Measurements from ENCODE around the gene RAB3B. TPM values are rescaled to one million over a fixed set of nuclear protein-coding genes. Genes with fewer than 3 reads are reported as not detected.

RAB3B gene
- total and polyA plus RNA-seq, 9 of the 15 experiments (the other 6 are each of a cell fraction or from before 2014, with no cell fraction given): 0.07 to 0.47 (median 0.27) TPM

DNA sequence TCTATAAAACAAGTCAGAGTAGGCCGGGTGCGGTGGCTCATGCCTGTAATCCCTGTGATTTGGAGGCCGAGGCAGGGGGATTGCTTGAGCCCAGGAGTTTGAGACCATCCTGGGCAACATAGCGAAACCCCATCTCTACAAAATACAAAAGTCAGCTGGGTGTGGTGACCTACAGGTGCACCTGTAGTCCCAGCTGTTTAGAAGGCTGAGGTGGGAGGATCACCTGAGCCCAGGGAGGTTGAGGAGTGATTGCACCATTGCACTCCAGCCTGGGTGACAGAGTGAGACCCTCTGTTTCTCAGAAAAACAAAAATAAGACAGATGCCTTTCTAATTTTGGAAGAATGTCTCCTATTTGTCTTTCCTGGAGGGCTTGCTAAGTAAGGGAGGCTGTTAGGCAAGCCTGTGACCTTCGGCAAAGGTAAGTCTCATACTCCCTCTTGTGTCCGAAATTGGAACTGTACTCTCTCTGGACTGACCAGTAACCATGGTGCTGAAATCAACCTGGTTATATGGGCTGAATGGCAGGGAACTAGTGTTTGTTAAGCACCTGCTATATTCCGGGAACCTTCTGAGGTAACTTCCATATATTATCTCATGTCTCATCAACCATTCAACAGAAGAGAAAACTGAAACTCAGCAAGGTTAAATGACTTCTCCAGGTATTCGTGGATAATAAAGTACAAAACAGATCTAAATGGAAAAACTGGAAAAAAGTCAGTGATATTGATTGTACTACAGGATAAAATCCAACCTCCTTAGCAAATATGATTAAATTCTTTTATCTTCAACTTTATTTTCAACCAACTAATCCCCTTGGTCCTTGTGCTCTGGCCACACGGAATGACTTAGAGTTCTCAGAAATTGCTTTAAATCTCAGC is 11.8 kb upstream of the RAB3B start (continued):
- TF ChIP-seq ATF3 (IDR thresholded peaks at IDR 0.05): no peak
- TF ChIP-seq ATF3 (CRISPR knock-in tag; conservative IDR thresholded peaks at IDR 0.05): peak; percentile 40; the same call in 1 of the 2 replicates
- 0 out of 2 replicates have a peak, but pooled peaks have one; percentile 50 for TF ChIP-seq XRCC5 (IDR thresholded peaks at IDR 0.05; ENCODE audit: low read depth, low read length)
- TF ChIP-seq POLR2H (tag; IDR thresholded peaks at IDR 0.05; ENCODE audit: low read depth): no peak
- no peak for TF ChIP-seq BRD9 (IDR thresholded peaks at IDR 0.05; ENCODE audit: low read depth, partially characterized antibody)
- no peak for TF ChIP-seq ZNF609 (CRISPR knock-in tag; IDR thresholded peaks at IDR 0.05; ENCODE audit: borderline replicate concordance)
- TF ChIP-seq BACH1 (tag; IDR thresholded peaks at IDR 0.05): no peak
- peak; percentile 50 for TF ChIP-seq CREM (IDR thresholded peaks at IDR 0.05; ENCODE audit: low read depth)
- TF ChIP-seq ARNT (IDR thresholded peaks at IDR 0.05): peak in 1 of 2 experiments; percentile 70; a peak in 1 of 4 replicates
- TF ChIP-seq SMAD1 (IDR thresholded peaks at IDR 0.05; ENCODE audit: low read depth, low read length, partially characterized antibody): no peak
- TF ChIP-seq, protein P1, sequence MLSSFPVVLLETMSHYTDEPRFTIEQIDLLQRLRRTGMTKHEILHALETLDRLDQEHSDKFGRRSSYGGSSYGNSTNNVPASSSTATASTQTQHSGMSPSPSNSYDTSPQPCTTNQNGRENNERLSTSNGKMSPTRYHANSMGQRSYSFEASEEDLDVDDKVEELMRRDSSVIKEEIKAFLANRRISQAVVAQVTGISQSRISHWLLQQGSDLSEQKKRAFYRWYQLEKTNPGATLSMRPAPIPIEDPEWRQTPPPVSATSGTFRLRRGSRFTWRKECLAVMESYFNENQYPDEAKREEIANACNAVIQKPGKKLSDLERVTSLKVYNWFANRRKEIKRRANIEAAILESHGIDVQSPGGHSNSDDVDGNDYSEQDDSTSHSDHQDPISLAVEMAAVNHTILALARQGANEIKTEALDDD (IDR thresholded peaks at IDR 0.05): peak; percentile 96
- TF ChIP-seq E2F1 (CRISPR knock-in tag; IDR thresholded peaks at IDR 0.05): peak; percentile 42; the same call in 1 of the 2 replicates
- TF ChIP-seq RB1 (IDR thresholded peaks at IDR 0.05; ENCODE audit: low read depth): peak; percentile 50; the same call in 1 of the 2 replicates
- TF ChIP-seq SRF (CRISPR knock-in tag; IDR thresholded peaks at IDR 0.05): peak in 1 of 2 experiments; percentile 64; a peak in 1 of 4 replicates
- TF ChIP-seq EHMT2 (IDR thresholded peaks at IDR 0.05): peak; percentile 95
- TF ChIP-seq, protein P2, sequence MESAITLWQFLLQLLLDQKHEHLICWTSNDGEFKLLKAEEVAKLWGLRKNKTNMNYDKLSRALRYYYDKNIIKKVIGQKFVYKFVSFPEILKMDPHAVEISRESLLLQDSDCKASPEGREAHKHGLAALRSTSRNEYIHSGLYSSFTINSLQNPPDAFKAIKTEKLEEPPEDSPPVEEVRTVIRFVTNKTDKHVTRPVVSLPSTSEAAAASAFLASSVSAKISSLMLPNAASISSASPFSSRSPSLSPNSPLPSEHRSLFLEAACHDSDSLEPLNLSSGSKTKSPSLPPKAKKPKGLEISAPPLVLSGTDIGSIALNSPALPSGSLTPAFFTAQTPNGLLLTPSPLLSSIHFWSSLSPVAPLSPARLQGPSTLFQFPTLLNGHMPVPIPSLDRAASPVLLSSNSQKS (CRISPR knock-in tag; IDR thresholded peaks at IDR 0.05): no peak
- peak; percentile 52; the same call in 1 of the 2 replicates for TF ChIP-seq CEBPG (CRISPR knock-in tag; IDR thresholded peaks at IDR 0.05)
- TF ChIP-seq CEBPG (tag; conservative IDR thresholded peaks at IDR 0.05 in 1 of 2, IDR thresholded peaks at IDR 0.05 in 1 of 2): peak; percentile 41 to 89; a peak in 3 of 4 replicates
